Measurements from ENCODE around the gene SNRNP35. TPM values are rescaled to one million over a fixed set of nuclear protein-coding genes. Genes with fewer than 3 reads are reported as not detected.

The SNRNP35 gene
- total RNA-seq, 1 donor from 2014 or later, result 23.0 TPM

GRCh38 chr12:123483602-123484248, 25.8 kb downstream of the SNRNP35 start:
- no peaks in the 10 kb centered on the region for H3K27me3 ChIP-seq (ENCODE audit: low read depth)
- H3K27ac ChIP-seq (replicated peaks), result peak overlapping the region; percentile 16
- no peak overlapping the region for H3K4me3 ChIP-seq
- intact Hi-C loops (cut with micrococcal nuclease), result no loop called here
- H3K36me3 ChIP-seq, result peaks cover 42% of the 10 kb centered on the region
- DNase-seq, result no peak
- H3K9me3 ChIP-seq (replicated peaks), result no peaks in the 10 kb centered on the region
- peaks cover 38% of the 10 kb centered on the region for H3K4me1 ChIP-seq
- TF ChIP-seq, protein P1, sequence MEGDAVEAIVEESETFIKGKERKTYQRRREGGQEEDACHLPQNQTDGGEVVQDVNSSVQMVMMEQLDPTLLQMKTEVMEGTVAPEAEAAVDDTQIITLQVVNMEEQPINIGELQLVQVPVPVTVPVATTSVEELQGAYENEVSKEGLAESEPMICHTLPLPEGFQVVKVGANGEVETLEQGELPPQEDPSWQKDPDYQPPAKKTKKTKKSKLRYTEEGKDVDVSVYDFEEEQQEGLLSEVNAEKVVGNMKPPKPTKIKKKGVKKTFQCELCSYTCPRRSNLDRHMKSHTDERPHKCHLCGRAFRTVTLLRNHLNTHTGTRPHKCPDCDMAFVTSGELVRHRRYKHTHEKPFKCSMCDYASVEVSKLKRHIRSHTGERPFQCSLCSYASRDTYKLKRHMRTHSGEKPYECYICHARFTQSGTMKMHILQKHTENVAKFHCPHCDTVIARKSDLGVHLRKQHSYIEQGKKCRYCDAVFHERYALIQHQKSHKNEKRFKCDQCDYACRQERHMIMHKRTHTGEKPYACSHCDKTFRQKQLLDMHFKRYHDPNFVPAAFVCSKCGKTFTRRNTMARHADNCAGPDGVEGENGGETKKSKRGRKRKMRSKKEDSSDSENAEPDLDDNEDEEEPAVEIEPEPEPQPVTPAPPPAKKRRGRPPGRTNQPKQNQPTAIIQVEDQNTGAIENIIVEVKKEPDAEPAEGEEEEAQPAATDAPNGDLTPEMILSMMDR (IDR thresholded peaks at IDR 0.05; ENCODE audit: borderline replicate concordance), result no peak

DNA sequence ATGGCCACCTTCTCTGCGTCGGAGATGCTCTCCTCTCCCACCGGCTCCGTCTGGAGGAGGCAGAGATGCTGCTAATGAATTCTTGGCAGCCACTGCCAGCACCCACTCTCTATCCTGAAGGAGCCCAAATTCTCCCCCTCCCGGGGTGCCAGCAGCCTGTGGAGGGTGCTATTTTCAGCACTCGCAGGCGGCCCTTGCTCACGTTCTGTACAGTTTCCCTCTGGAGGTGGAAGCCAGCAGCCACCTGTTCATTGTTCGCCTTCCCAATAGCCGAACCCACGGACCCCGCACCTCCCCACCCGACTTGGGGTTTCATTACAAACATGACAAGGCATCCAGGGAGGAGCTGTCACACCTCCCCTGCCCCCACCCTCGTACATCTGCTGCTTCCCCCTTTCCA, 27.8 kb downstream of the SNRNP35 start:
- H3K27me3 ChIP-seq (ENCODE audit: low read depth), result no peaks in the 10 kb centered on the region
- DNase-seq, result no peak
- TF ChIP-seq, protein P1 (IDR thresholded peaks at IDR 0.05; ENCODE audit: borderline replicate concordance), result no peak

GRCh38 chr12:123487428-123487827, 29.5 kb downstream of the SNRNP35 start:
- peaks cover 31% of the 10 kb centered on the region for H3K4me1 ChIP-seq
- DNase-seq, result no peak
- no peak overlapping the region for H3K4me3 ChIP-seq
- peak overlapping the region; percentile 56 for H3K27ac ChIP-seq (replicated peaks)
- H3K27me3 ChIP-seq (ENCODE audit: low read depth), result no peaks in the 10 kb centered on the region
- TF ChIP-seq, protein P1 (IDR thresholded peaks at IDR 0.05; ENCODE audit: borderline replicate concordance), result no peak
- no peaks in the 10 kb centered on the region for H3K9me3 ChIP-seq (replicated peaks)
- H3K36me3 ChIP-seq, result peaks cover 36% of the 10 kb centered on the region
- intact Hi-C loops (cut with micrococcal nuclease), result no loop called here

More for the DNA sequence above, 27.8 kb downstream of the SNRNP35 start:
- no peak overlapping the region for H3K27ac ChIP-seq (replicated peaks)
- no peaks in the 10 kb centered on the region for H3K9me3 ChIP-seq (replicated peaks)
- H3K4me1 ChIP-seq, result peaks cover 21% of the 10 kb centered on the region
- no peak overlapping the region for H3K4me3 ChIP-seq
- peaks cover 42% of the 10 kb centered on the region for H3K36me3 ChIP-seq
- intact Hi-C loops (cut with micrococcal nuclease), result no loop called here

- Histone ChIP-seq H3K4me3 (no peak overlapping the region), H3K9me3 (replicated peaks) (no peaks in the 10 kb centered on the region), H3K36me3 (peaks cover 24% of the 10 kb centered on the region), H3K27me3 (ENCODE audit: low read depth) (no peaks in the 10 kb centered on the region), H3K27ac (replicated peaks) (peak overlapping the region; percentile 56), H3K4me1 (peaks cover 41% of the 10 kb centered on the region)
- intact Hi-C loops (cut with micrococcal nuclease), result no loop called here
- TF ChIP-seq, protein P1 (IDR thresholded peaks at IDR 0.05; ENCODE audit: borderline replicate concordance), result no peak
- DNase-seq, result no peak
Measured at GRCh38 chr12:123488539-123489230, 30.7 kb downstream of the SNRNP35 start.

GRCh38 chr12:123489580-123489979, 31.6 kb downstream of the SNRNP35 start:
- intact Hi-C loops (cut with micrococcal nuclease), result no loop called here
- Histone ChIP-seq H3K4me3 (no peak overlapping the region), H3K9me3 (replicated peaks) (no peaks in the 10 kb centered on the region), H3K4me1 (peaks cover 50% of the 10 kb centered on the region), H3K27ac (replicated peaks) (no peak overlapping the region), H3K36me3 (peaks cover 15% of the 10 kb centered on the region), H3K27me3 (ENCODE audit: low read depth) (no peaks in the 10 kb centered on the region)
- TF ChIP-seq, protein P1 (IDR thresholded peaks at IDR 0.05; ENCODE audit: borderline replicate concordance), result no peak
- no peak for DNase-seq

All from left ventricle myocardium inferior (tissue), 1 donor.